ENCODE measurements around the gene CLSTN3.

Gene CLSTN3

DNA sequence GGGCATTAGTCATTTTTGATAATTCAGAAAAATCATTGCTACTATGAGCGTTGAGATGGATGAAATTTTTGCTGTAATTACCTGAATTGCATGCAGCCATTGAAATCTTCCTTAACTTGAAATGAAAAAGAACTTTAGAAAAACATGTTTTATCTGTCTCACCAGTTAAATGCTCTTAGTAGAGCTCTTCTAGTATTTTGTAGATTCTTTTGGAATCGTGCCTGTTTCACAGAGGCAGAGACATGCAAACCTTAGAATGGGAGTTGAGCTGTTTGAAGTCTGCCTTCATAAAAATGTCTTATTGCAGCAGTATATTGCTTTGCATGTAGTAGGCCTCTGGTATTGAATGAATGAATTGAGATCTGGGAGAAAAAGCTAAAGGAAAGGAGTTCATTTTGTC is 63.5 kb downstream of the CLSTN3 start:
- DNase-seq: no peak

DNA sequence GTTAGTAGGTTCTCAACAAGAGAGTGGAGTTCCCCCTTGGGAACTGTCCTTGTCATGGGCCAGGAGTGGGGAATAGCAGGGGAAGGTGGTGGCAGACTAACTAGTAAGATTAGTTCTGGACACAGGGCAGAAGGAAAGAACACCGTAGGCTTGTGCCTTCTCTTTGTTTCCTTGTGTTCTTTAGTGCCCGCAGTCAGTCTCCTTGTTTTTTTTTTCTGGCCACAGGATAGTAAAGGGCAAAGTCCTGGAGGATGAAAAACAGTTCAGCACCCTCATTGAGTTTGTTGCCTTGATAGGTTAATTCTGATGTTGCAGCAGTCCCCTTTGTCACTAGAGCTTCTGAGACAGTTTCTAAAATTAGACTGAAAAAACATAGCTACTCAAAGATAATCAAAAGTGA is 67.7 kb downstream of the CLSTN3 start:
- no peak for DNase-seq

DNA sequence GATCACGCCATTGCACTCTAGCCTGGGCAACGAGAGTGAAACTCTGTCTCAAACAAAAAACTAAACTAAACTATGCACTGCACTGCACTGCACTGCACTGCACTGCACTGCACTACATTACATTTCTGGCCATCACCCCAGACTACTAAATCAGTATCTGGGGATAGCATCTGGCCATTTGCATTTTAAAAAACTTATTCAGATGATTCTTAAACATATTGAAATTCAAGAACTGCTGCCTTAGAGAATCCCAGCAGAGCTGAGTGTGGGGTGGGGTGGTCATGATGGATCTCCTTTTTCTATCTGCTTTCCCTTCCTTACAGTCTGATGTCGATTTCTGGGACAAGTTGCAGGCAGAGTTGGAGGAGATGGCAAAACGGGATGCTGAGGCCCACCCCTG is 72.9 kb downstream of the CLSTN3 start:
- DNase-seq: no peak

DNA sequence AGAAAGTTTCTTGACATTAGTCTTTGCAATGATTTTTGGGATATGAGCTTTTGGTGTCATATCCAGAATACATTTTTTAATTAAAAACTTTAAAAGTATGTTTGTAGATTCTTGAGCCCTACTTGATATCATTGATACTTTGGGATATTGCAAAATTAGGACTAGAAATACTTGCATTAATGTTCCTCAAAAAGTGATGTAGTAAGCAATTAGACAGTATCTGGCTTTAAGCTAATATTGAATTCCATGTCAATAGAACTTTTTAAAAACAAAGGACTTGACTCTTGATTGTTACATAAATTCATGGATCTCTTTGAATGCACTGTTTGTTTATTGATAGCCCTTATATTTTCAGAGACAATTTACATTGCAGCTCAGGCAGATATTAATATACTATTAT is 74.9 kb downstream of the CLSTN3 start:
- DNase-seq: no peak

DNA sequence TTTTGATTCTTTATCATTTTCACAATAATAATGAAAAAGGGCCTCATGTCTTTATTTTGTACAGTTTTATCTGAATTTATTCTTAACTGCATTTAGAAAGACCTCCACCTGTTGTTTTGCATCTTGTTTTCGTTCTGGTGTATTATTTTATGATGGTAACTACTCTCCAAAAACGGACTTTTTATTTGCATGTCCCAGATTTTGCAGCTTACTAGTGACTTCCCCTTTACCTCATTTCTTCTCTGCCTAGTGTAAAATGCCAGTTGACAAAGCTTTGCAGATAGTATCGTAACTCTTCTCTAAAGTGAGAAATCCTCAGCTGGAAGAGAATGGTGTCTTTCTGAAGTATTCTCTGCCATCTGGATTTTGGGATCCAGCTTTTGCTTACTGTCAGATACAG is 76.5 kb downstream of the CLSTN3 start:
- no peak for DNase-seq

DNA sequence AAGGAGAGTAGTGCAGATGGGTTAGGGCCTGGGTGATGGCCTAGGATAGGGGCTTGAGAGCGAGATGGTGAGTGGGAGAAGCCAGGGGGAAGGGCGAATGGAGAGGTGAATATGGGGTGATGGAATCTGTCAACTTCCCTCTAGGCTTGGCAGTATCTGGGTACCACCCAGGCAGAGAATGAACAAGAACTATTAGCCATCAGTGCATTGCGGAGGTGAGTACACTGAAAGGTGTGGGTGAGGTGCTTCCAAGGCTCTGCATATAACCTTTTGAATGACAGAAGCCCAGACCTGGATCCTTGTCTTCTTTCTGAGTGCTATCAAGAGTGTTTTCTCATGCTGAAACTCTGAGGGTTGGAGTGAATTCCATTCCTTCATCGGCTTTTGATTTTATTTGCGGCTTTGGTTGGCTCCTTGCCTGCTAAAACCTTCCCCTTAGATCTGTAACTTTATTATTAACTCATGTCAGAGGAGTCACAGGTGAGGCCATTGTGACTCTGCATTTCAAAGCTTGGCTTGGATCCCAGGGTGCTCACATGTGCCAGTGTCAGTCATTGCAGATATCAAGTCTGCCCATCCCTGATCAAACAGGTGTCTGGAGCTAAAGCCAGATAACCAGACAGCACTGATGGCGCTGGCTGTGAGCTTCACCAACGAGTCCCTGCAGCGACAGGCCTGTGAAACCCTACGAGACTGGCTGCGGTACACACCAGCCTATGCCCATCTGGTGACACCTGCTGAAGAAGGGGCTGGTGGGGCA is 77.9 kb downstream of the CLSTN3 start:
- DNase-seq: no peak
